Mesenchymal stem cell (in vitro differentiated cells and primary cell): ENCODE data around the gene DOCK3.
"Not testable (repeated sequence)": the region's sequence is repeated elsewhere in the genome, so short reads cannot be mapped to it uniquely, and the experiment has no call there.

ENCODE experiments used
- DNase-seq: peaks from one replicate; pipeline ENCODE4 v3.0.0-alpha.2; 2013
- H2AFZ ChIP-seq: one replicate; pipeline ENCODE4 v1.6.1; 2013; ENCODE audit warnings: low read depth, mild to moderate bottlenecking, control low read depth, inconsistent platforms, low read length, moderate library complexity
- H2AK5ac ChIP-seq: 2 replicates; pipeline ENCODE4 v1.6.1; 2013; ENCODE audit warnings: low read length, moderate library complexity, mild to moderate bottlenecking, inconsistent platforms; ENCODE audit not compliant: severe bottlenecking
- H2BK120ac ChIP-seq: one replicate; pipeline ENCODE4 v1.6.1; 2013; ENCODE audit warnings: low read depth, mild to moderate bottlenecking, inconsistent platforms, low read length, moderate library complexity
- H2BK12ac ChIP-seq, 2 experiments: one replicate each; pipeline ENCODE4 v1.6.1; 2013; ENCODE audit warnings: inconsistent platforms in 2 of 2, low read length in 2 of 2, mild to moderate bottlenecking in 2 of 2, moderate library complexity in 2 of 2, control low read depth in 1 of 2
- H2BK15ac ChIP-seq: one replicate; pipeline ENCODE4 v1.6.1; 2013; ENCODE audit warnings: mild to moderate bottlenecking, low read depth, inconsistent platforms; ENCODE audit not compliant: poor library complexity, severe bottlenecking
- H2BK5ac ChIP-seq: 2 replicates; pipeline ENCODE4 v1.6.1; 2013; ENCODE audit warnings: low read depth, mild to moderate bottlenecking, low read length, control low read depth, inconsistent platforms; ENCODE audit not compliant: poor library complexity, severe bottlenecking
- H3K14ac ChIP-seq, 2 experiments: one replicate each; pipeline ENCODE4 v1.6.1; 2013; ENCODE audit warnings: inconsistent platforms in 2 of 2, low read length in 2 of 2, control low read depth in 1 of 2, mild to moderate bottlenecking in 1 of 2, moderate library complexity in 1 of 2
- H3K18ac ChIP-seq, 2 experiments: one replicate each; pipeline ENCODE4 v1.6.1; 2013; ENCODE audit warnings: inconsistent platforms in 2 of 2, low read length in 2 of 2, control low read depth in 1 of 2, low read depth in 1 of 2, mild to moderate bottlenecking in 1 of 2
- H3K23ac ChIP-seq, 2 experiments: one replicate each; pipeline ENCODE4 v1.6.1; 2013; ENCODE audit warnings: inconsistent platforms in 2 of 2, low read length in 2 of 2, mild to moderate bottlenecking in 2 of 2, moderate library complexity in 2 of 2, control low read depth in 1 of 2
- H3K27ac ChIP-seq: 2 replicates; pipeline ENCODE4 v1.5.1; 2013; ENCODE audit warnings: mild to moderate bottlenecking, moderate library complexity, low read length, control low read depth, inconsistent platforms; ENCODE audit not compliant: poor library complexity, severe bottlenecking
- H3K27me3 ChIP-seq, 2 experiments: 2 replicates each; pipeline versions ENCODE4 v1.6.1 to v1.7.0; 2013; ENCODE audit warnings: low read length in 2 of 2, mild to moderate bottlenecking in 2 of 2, moderate library complexity in 2 of 2, control low read depth in 1 of 2, inconsistent platforms in 1 of 2; ENCODE audit not compliant: control insufficient read depth in 1 of 2, insufficient read depth in 1 of 2
- H3K36me3 ChIP-seq, 2 experiments: 2 replicates each; pipeline versions ENCODE4 v1.6.1 to v1.7.0; 2013; ENCODE audit warnings: low read length in 2 of 2, control low read depth in 1 of 2, inconsistent platforms in 1 of 2, low read depth in 1 of 2, mild to moderate bottlenecking in 1 of 2; ENCODE audit not compliant: insufficient read depth in 2 of 2, control insufficient read depth in 1 of 2
- H3K4ac ChIP-seq, 2 experiments: one replicate each; pipeline ENCODE4 v1.6.1; 2013; ENCODE audit warnings: inconsistent platforms in 2 of 2, low read length in 2 of 2, mild to moderate bottlenecking in 2 of 2, moderate library complexity in 2 of 2, control low read depth in 1 of 2, low read depth in 1 of 2
- H3K4me1 ChIP-seq: 2 replicates; pipeline ENCODE4 v1.6.1; 2013; ENCODE audit warnings: low read depth, low read length, control low read depth; ENCODE audit not compliant: control insufficient read depth, insufficient read depth
- H3K4me2 ChIP-seq: 2 replicates; pipeline ENCODE4 v1.6.1; 2013; ENCODE audit warnings: low read length, mild to moderate bottlenecking, inconsistent platforms; ENCODE audit not compliant: poor library complexity, severe bottlenecking
- H3K4me3 ChIP-seq, 2 experiments: 2 replicates each; pipeline versions ENCODE4 v1.5.1 to v1.7.0; 2013; ENCODE audit warnings: low read length in 2 of 2, mild to moderate bottlenecking in 2 of 2, control low read depth in 1 of 2, low read depth in 1 of 2; ENCODE audit not compliant: insufficient read depth in 1 of 2
- H3K79me1 ChIP-seq: replicated peaks from 2 replicates; pipeline ENCODE4 v1.6.1; 2013; ENCODE audit warnings: mild to moderate bottlenecking, control low read depth, low read length, inconsistent platforms; ENCODE audit not compliant: poor library complexity, severe bottlenecking
- H3K9ac ChIP-seq: 2 replicates; pipeline ENCODE4 v1.7.0; 2013; ENCODE audit warnings: mild to moderate bottlenecking, low read length, moderate library complexity
- H3K9me3 ChIP-seq: 2 replicates; pipeline ENCODE4 v1.7.0; 2013; ENCODE audit warnings: mild to moderate bottlenecking, low read length; ENCODE audit not compliant: control insufficient read depth
- H4K8ac ChIP-seq: one replicate; pipeline ENCODE4 v1.6.1; 2013; ENCODE audit warnings: inconsistent platforms, mild to moderate bottlenecking, low read length, moderate library complexity
- H4K91ac ChIP-seq: one replicate; pipeline ENCODE4 v1.6.1; 2013; ENCODE audit warnings: mild to moderate bottlenecking, low read length, inconsistent platforms
- WGBS: methylation state at CpG from one replicate; pipeline ENCODE4 v1.1.7; 2013; ENCODE audit warnings: mixed read lengths; 5-methylcytosine and 5-hydroxymethylcytosine counted together

The DOCK3 gene

GRCh38 chr3:50749822-50750221 lies 75.1 kb downstream of the DOCK3 start:
- Histone ChIP-seq H2BK120ac (no peak overlapping the region), H2BK5ac (no peak overlapping the region), H3K27ac (no peak overlapping the region), H4K91ac (no peak overlapping the region), H3K9ac (no peak overlapping the region), H3K4me3 (no peak overlapping the region), H3K4ac (no peak overlapping the region), H3K9me3 (no peaks in the 10 kb centered on the region), H3K36me3 (no peaks in the 10 kb centered on the region), H2BK12ac (no peak overlapping the region), H2AK5ac (no peak overlapping the region), H3K4me1 (no peaks in the 10 kb centered on the region), H3K79me1 (no peaks in the 10 kb centered on the region), H3K27me3 (no peaks in the 10 kb centered on the region), H3K14ac (no peak overlapping the region), H3K18ac (no peak overlapping the region), H3K4me2 (no peak overlapping the region), H3K23ac (no peak overlapping the region), H2AFZ (no peak overlapping the region), H2BK15ac (no peak overlapping the region), H4K8ac (no peak overlapping the region)
- 69% methylated on average over 5 of the region's 5 CpGs for WGBS
- no peak for DNase-seq

GRCh38 chr3:50759015-50759414 lies 84.3 kb downstream of the DOCK3 start:
- no peak overlapping the region for H2BK15ac ChIP-seq
- no peak overlapping the region for H2BK120ac ChIP-seq
- 100% methylated on average over 2 of the region's 5 CpGs for WGBS
- H3K4me1 ChIP-seq: no peaks in the 10 kb centered on the region
- no peak overlapping the region for H2AFZ ChIP-seq
- no peak overlapping the region for H3K27ac ChIP-seq
- H3K18ac ChIP-seq: no peak overlapping the region
- H3K14ac ChIP-seq: no peak overlapping the region
- no peak overlapping the region for H3K4me3 ChIP-seq
- H3K27me3 ChIP-seq: no peaks in the 10 kb centered on the region
- no peak overlapping the region for H4K91ac ChIP-seq
- DNase-seq: no peak
- H3K4me2 ChIP-seq: no peak overlapping the region
- H2BK12ac ChIP-seq: no peak overlapping the region
- H4K8ac ChIP-seq: no peak overlapping the region
- no peak overlapping the region for H3K9ac ChIP-seq
- no peak overlapping the region for H2BK5ac ChIP-seq
- H2AK5ac ChIP-seq: no peak overlapping the region
- H3K79me1 ChIP-seq: no peaks in the 10 kb centered on the region
- no peaks in the 10 kb centered on the region for H3K36me3 ChIP-seq
- no peak overlapping the region for H3K23ac ChIP-seq
- no peak overlapping the region for H3K4ac ChIP-seq
- no peaks in the 10 kb centered on the region for H3K9me3 ChIP-seq

GRCh38 chr3:50777680-50778079 lies 103.0 kb downstream of the DOCK3 start:
- no peak overlapping the region for H3K23ac ChIP-seq
- H3K18ac ChIP-seq: no peak overlapping the region
- H2BK12ac ChIP-seq: no peak overlapping the region
- no peak overlapping the region for H2AFZ ChIP-seq
- H3K4me1 ChIP-seq: no peaks in the 10 kb centered on the region
- H3K79me1 ChIP-seq: no peaks in the 10 kb centered on the region
- no peak overlapping the region for H3K4me2 ChIP-seq
- no peak for DNase-seq
- no peak overlapping the region for H3K27ac ChIP-seq
- no peak overlapping the region for H3K4ac ChIP-seq
- no peak overlapping the region for H3K14ac ChIP-seq
- H2BK120ac ChIP-seq: no peak overlapping the region
- WGBS: 20% methylated on average over 1 of the region's 1 CpG
- H2BK5ac ChIP-seq: no peak overlapping the region
- no peaks in the 10 kb centered on the region for H3K36me3 ChIP-seq
- no peak overlapping the region for H2BK15ac ChIP-seq
- no peak overlapping the region for H3K9ac ChIP-seq
- H3K9me3 ChIP-seq: peaks cover 5% of the 10 kb centered on the region
- no peak overlapping the region for H4K91ac ChIP-seq
- H3K4me3 ChIP-seq: no peak overlapping the region
- no peaks in the 10 kb centered on the region for H3K27me3 ChIP-seq
- H4K8ac ChIP-seq: no peak overlapping the region
- H2AK5ac ChIP-seq: no peak overlapping the region

GRCh38 chr3:50781766-50782165 lies 107.0 kb downstream of the DOCK3 start:
- not testable (repeated sequence) for H3K27ac ChIP-seq, H3K23ac ChIP-seq, H3K18ac ChIP-seq, H3K9ac ChIP-seq, H2BK5ac ChIP-seq, H2BK15ac ChIP-seq, H2BK120ac ChIP-seq, H2AK5ac ChIP-seq, DNase-seq, H2AFZ ChIP-seq, H3K4me2 ChIP-seq, H4K91ac ChIP-seq, H3K36me3 ChIP-seq, H3K4me1 ChIP-seq, H2BK12ac ChIP-seq, H3K4me3 ChIP-seq, H3K79me1 ChIP-seq, H3K14ac ChIP-seq, H3K4ac ChIP-seq, H4K8ac ChIP-seq, H3K27me3 ChIP-seq
- WGBS: 81% methylated on average over 3 of the region's 3 CpGs
- H3K9me3 ChIP-seq: peaks cover 14% of the 10 kb centered on the region
